ENCODE measurements around the gene KCNQ1.

DNA sequence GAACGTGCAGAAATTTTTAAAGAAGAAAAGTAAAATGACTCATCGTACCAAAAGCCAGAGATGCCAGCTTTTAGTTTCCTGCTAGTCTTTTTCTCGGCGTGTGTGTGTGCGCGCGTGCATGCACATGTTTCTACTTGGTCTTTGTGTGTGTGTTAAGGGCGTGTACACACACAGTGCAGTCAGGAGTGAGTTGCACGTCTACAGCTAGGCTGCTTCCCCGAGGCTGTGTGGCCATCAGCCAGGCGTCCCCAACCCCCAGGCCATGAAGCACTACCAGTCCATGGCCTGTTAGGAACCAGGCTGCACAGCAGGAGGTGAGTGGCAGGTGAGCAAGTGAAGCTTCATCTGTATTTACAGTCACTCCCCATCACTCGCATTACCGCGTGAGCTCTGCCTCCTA is 36.4 kb downstream of the KCNQ1 start:
- no peak for TF ChIP-seq TAF1 (IDR thresholded peaks at IDR 0.05; ENCODE audit: low read depth, low read length)
- TF ChIP-seq PAX5 (IDR thresholded peaks at IDR 0.05; ENCODE audit: insufficient read depth, low read length, severe bottlenecking) = no peak
- TF ChIP-seq POLR2A (IDR thresholded peaks at IDR 0.05; ENCODE audit: low read depth, low read length) = no peak
- no peak for TF ChIP-seq POLR2AphosphoS5 (IDR thresholded peaks at IDR 0.05; ENCODE audit: low read depth, low read length)

Measured in GM12891 (cell line).